Loucy (cell line): ENCODE results near the gene LPA.
"Not testable (repeated sequence)": the region's sequence is repeated elsewhere in the genome, so short reads cannot be mapped to it uniquely, and the experiment has no call there.

ENCODE experiments used
- CTCF ChIP-seq: fragments of 200-600 bp; sonication (generic); conservative IDR thresholded peaks from 2 replicates; pipeline ENCODE4 v1.5.1; 2014; ENCODE audit warnings: mild to moderate bottlenecking, antibody characterized with exemption, low read length
- EZH2phosphoT487 ChIP-seq: fragments of 200-600 bp; IDR thresholded peaks from 2 replicates; pipeline ENCODE4 v1.6.1; 2018; ENCODE audit warnings: antibody characterized with exemption, mild to moderate bottlenecking, moderate library complexity, borderline replicate concordance

GRCh38 chr6:160695622-160696021 lies 31.5 kb upstream of the LPA start:
- TF ChIP-seq CTCF, EZH2phosphoT487: not testable (repeated sequence)
